HG02678 (cell line): ENCODE measurements around the gene ST3GAL2.
"Not testable (repeated sequence)": the region's sequence is repeated elsewhere in the genome, so short reads cannot be mapped to it uniquely, and the experiment has no call there.

Experiments used
- ATAC-seq: cut with Tn5 transposase; IDR thresholded peaks from one replicate; pipeline ENCODE4 v1.9.1; 2021; ENCODE audit warnings: mild to moderate bottlenecking, moderate library complexity; ENCODE audit not compliant: unreplicated experiment

The ST3GAL2 gene

GRCh38 chr16:70419384-70420327 lies 19.2 kb downstream of the ST3GAL2 start:
- ATAC-seq, result no peak

GRCh38 chr16:70418993-70419318 lies 19.9 kb downstream of the ST3GAL2 start:
- ATAC-seq, result no peak

- no peak for ATAC-seq
These were observed 20.5 kb downstream of the ST3GAL2 start for GRCh38 chr16:70418274-70418992.

GRCh38 chr16:70417661-70418060 lies 21.2 kb downstream of the ST3GAL2 start:
- ATAC-seq, result no peak

GRCh38 chr16:70416748-70417616 lies 21.9 kb downstream of the ST3GAL2 start:
- peak; percentile 76 for ATAC-seq

- ATAC-seq, result not testable (repeated sequence)
These were observed 25.3 kb downstream of the ST3GAL2 start for GRCh38 chr16:70413572-70413971.

- ATAC-seq, result no peak
These were observed 26.5 kb downstream of the ST3GAL2 start for GRCh38 chr16:70412385-70412784.

- ATAC-seq, result no peak
These were observed 28.2 kb downstream of the ST3GAL2 start for GRCh38 chr16:70410734-70411133.

GRCh38 chr16:70407811-70408274 lies 31.1 kb downstream of the ST3GAL2 start:
- ATAC-seq, result peak; percentile 33

GRCh38 chr16:70406104-70406503 lies 32.8 kb downstream of the ST3GAL2 start:
- not testable (repeated sequence) for ATAC-seq

GRCh38 chr16:70402916-70403659 lies 35.8 kb downstream of the ST3GAL2 start:
- no peak for ATAC-seq

- no peak for ATAC-seq
These were observed 38.9 kb downstream of the ST3GAL2 start for GRCh38 chr16:70399951-70400350.

- no peak for ATAC-seq
These were observed 39.5 kb downstream of the ST3GAL2 start for GRCh38 chr16:70399381-70399780.

GRCh38 chr16:70398177-70398743 lies 40.6 kb downstream of the ST3GAL2 start:
- no peak for ATAC-seq

GRCh38 chr16:70396246-70396904 lies 42.5 kb downstream of the ST3GAL2 start:
- no peak for ATAC-seq

- ATAC-seq, result no peak
These were observed 43.5 kb downstream of the ST3GAL2 start for GRCh38 chr16:70395345-70395901.

- ATAC-seq, result no peak
These were observed 44.0 kb downstream of the ST3GAL2 start for GRCh38 chr16:70394853-70395252.

- no peak for ATAC-seq
These were observed 45.2 kb downstream of the ST3GAL2 start for GRCh38 chr16:70393662-70394061.

- no peak for ATAC-seq
These were observed 46.3 kb downstream of the ST3GAL2 start for GRCh38 chr16:70392606-70393005.
